ENCODE measurements around the gene RFX1.

Gene RFX1

GRCh38 chr19:13993590-13994300 lies 12.4 kb downstream of the RFX1 start:
- no peak for DNase-seq (ENCODE audit: low read depth)

GRCh38 chr19:13992025-13992424 lies 14.1 kb downstream of the RFX1 start:
- no peak for TF ChIP-seq POLR2A (IDR thresholded peaks at IDR 0.05; ENCODE audit: extremely low read depth, insufficient read length)
- no peak for TF ChIP-seq MYC (IDR thresholded peaks at IDR 0.05; ENCODE audit: low read depth, low read length)
- TF ChIP-seq, protein P1, sequence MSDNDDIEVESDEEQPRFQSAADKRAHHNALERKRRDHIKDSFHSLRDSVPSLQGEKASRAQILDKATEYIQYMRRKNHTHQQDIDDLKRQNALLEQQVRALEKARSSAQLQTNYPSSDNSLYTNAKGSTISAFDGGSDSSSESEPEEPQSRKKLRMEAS (IDR thresholded peaks at IDR 0.05; ENCODE audit: low read depth, low read length), result no peak
- no peak for TF ChIP-seq CTCF (IDR thresholded peaks at IDR 0.05; ENCODE audit: low read depth, low read length)
- H3K4me3 ChIP-seq (ENCODE audit: low read depth, low read length), result no peak overlapping the region
- no peak for DNase-seq (ENCODE audit: low read depth)

More at GRCh38 chr19:13993590-13994300, 12.4 kb downstream of the RFX1 start:
- no peak overlapping the region for H3K4me3 ChIP-seq (ENCODE audit: low read depth, low read length)
- TF ChIP-seq CTCF (IDR thresholded peaks at IDR 0.05; ENCODE audit: low read depth, low read length), result no peak

- no peak overlapping the region for H3K4me3 ChIP-seq (ENCODE audit: low read depth, low read length)
- DNase-seq (ENCODE audit: low read depth), result no peak
- TF ChIP-seq CTCF (IDR thresholded peaks at IDR 0.05; ENCODE audit: low read depth, low read length), result no peak
- no peak for TF ChIP-seq POLR2A (IDR thresholded peaks at IDR 0.05; ENCODE audit: extremely low read depth, insufficient read length)
- TF ChIP-seq MYC (IDR thresholded peaks at IDR 0.05; ENCODE audit: low read depth, low read length), result no peak
- TF ChIP-seq, protein P1 (IDR thresholded peaks at IDR 0.05; ENCODE audit: low read depth, low read length), result no peak
These were observed 16.0 kb downstream of the RFX1 start for GRCh38 chr19:13990085-13990484.

- TF ChIP-seq, protein P1 (IDR thresholded peaks at IDR 0.05; ENCODE audit: low read depth, low read length), result no peak
- TF ChIP-seq CTCF (IDR thresholded peaks at IDR 0.05; ENCODE audit: low read depth, low read length) (no peak), POLR2A (IDR thresholded peaks at IDR 0.05; ENCODE audit: extremely low read depth, insufficient read length) (no peak), MYC (IDR thresholded peaks at IDR 0.05; ENCODE audit: low read depth, low read length) (no peak)
- DNase-seq (ENCODE audit: low read depth), result no peak
- H3K4me3 ChIP-seq (ENCODE audit: low read depth, low read length), result no peak overlapping the region
These were observed 16.6 kb downstream of the RFX1 start for GRCh38 chr19:13989487-13989886.

GRCh38 chr19:13987101-13987890 lies 18.8 kb downstream of the RFX1 start:
- H3K4me3 ChIP-seq (ENCODE audit: low read depth, low read length), result no peak overlapping the region
- TF ChIP-seq, protein P1 (IDR thresholded peaks at IDR 0.05; ENCODE audit: low read depth, low read length), result peak; percentile 13; the same call in 1 of the 2 replicates
- peak; percentile 14; the same call in 1 of the 2 replicates for TF ChIP-seq MYC (IDR thresholded peaks at IDR 0.05; ENCODE audit: low read depth, low read length)
- no peak for TF ChIP-seq POLR2A (IDR thresholded peaks at IDR 0.05; ENCODE audit: extremely low read depth, insufficient read length)
- no peak for TF ChIP-seq CTCF (IDR thresholded peaks at IDR 0.05; ENCODE audit: low read depth, low read length)
- peak; percentile 53 for DNase-seq (ENCODE audit: low read depth)

All from NB4 (cell line).